PC-3 (cell line): ENCODE measurements around the gene PDGFD.

Source experiments
- EZH2 ChIP-seq: fragments of 300-600 bp; sonication (generic); IDR thresholded peaks from one replicate; pipeline ENCODE4 v1.6.1; 2017; ENCODE audit warnings: antibody characterized with exemption, mild to moderate bottlenecking, low read length; ENCODE audit not compliant: unreplicated experiment
- EZH2phosphoT487 ChIP-seq: fragments of 300-600 bp; sonication (generic); IDR thresholded peaks from 2 replicates; pipeline ENCODE4 v1.6.1; 2018; ENCODE audit warnings: mild to moderate bottlenecking, antibody characterized with exemption, low read length, borderline replicate concordance
- TF ChIP-seq, protein P1 (sequence below): fragments of 300-600 bp; sonication (generic); conservative IDR thresholded peaks from 2 replicates; pipeline ENCODE4 v1.5.1; 2017; ENCODE audit warnings: antibody characterized with exemption, low read depth, mild to moderate bottlenecking, low read length

DNA sequence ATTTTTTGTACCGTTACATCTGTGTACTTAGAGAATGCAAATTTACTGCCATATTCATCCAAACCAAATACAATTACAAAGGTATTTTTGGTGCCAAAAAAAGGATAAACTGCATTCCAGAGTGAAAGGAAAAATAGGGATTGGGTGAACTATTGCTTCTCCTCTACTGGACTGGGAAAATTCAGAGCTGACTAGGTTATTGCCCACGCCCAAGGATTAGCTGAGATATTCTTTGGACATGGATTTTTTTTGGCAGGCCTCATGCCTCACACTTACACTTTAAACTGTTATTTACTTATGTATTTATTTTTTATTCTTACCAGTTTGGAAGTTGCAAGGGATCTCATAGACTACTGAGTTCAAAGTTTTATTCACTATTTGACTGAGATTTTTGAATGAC, 203.8 kb downstream of the PDGFD start:
- TF ChIP-seq, protein P1, sequence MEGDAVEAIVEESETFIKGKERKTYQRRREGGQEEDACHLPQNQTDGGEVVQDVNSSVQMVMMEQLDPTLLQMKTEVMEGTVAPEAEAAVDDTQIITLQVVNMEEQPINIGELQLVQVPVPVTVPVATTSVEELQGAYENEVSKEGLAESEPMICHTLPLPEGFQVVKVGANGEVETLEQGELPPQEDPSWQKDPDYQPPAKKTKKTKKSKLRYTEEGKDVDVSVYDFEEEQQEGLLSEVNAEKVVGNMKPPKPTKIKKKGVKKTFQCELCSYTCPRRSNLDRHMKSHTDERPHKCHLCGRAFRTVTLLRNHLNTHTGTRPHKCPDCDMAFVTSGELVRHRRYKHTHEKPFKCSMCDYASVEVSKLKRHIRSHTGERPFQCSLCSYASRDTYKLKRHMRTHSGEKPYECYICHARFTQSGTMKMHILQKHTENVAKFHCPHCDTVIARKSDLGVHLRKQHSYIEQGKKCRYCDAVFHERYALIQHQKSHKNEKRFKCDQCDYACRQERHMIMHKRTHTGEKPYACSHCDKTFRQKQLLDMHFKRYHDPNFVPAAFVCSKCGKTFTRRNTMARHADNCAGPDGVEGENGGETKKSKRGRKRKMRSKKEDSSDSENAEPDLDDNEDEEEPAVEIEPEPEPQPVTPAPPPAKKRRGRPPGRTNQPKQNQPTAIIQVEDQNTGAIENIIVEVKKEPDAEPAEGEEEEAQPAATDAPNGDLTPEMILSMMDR: no peak
- TF ChIP-seq EZH2: no peak
- TF ChIP-seq EZH2phosphoT487: no peak
